A673 (cell line): ENCODE data around the gene CFAP221.

ENCODE experiments used
- EZH2 ChIP-seq: fragments of 200-600 bp; sonication (generic); IDR thresholded peaks from 2 replicates; pipeline ENCODE4 v1.6.1; 2017; ENCODE audit warnings: borderline replicate concordance, low read depth, mild to moderate bottlenecking, mixed read lengths, antibody characterized with exemption, low read length; ENCODE audit not compliant: poor library complexity, severe bottlenecking
- TF ChIP-seq, protein P1 (sequence below): fragments of 300-800, 200-600 bp; sonication (generic); conservative IDR thresholded peaks from 2 replicates; pipeline ENCODE4 v1.5.1; 2017; ENCODE audit warnings: low read depth, mild to moderate bottlenecking, antibody characterized with exemption, low read length, moderate library complexity, mixed read lengths

DNA sequence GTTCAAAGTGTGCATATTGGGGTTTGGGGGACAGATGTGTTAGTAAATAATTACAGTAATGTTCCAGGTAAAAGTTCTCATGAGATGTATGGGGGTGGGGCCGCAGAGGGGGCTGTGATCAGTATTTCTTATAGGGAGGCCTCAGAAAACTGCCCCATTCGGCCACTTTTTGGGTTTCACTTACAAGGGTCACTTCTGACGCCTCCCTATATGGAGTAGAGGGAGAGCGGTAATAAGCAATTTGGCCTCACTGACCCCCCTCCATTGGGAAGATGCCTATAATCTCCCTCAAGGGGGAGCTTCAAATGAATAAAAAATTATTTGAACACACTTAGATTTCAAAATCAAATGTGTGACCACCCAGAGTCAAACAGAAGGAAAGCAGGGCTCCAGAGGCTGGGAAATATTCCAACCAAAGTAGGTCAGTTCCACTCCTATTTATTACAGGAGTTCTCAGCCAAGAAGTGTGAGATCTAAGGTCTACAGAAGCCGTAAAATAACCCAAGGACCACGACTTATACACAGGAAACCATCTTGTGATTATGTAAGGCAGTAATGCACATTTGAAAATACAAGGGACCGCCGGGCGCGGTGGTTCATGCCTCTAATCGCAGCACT, 22.7 kb upstream of the CFAP221 start:
- TF ChIP-seq, protein P1, sequence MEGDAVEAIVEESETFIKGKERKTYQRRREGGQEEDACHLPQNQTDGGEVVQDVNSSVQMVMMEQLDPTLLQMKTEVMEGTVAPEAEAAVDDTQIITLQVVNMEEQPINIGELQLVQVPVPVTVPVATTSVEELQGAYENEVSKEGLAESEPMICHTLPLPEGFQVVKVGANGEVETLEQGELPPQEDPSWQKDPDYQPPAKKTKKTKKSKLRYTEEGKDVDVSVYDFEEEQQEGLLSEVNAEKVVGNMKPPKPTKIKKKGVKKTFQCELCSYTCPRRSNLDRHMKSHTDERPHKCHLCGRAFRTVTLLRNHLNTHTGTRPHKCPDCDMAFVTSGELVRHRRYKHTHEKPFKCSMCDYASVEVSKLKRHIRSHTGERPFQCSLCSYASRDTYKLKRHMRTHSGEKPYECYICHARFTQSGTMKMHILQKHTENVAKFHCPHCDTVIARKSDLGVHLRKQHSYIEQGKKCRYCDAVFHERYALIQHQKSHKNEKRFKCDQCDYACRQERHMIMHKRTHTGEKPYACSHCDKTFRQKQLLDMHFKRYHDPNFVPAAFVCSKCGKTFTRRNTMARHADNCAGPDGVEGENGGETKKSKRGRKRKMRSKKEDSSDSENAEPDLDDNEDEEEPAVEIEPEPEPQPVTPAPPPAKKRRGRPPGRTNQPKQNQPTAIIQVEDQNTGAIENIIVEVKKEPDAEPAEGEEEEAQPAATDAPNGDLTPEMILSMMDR: no peak
- TF ChIP-seq EZH2: no peak
